ENCODE data around the gene KCNK10. TPM values are rescaled to one million over a fixed set of nuclear protein-coding genes. Genes with fewer than 3 reads are reported as not detected.

Gene KCNK10
- total RNA-seq, 1 donor, result under 0.01 TPM

DNA sequence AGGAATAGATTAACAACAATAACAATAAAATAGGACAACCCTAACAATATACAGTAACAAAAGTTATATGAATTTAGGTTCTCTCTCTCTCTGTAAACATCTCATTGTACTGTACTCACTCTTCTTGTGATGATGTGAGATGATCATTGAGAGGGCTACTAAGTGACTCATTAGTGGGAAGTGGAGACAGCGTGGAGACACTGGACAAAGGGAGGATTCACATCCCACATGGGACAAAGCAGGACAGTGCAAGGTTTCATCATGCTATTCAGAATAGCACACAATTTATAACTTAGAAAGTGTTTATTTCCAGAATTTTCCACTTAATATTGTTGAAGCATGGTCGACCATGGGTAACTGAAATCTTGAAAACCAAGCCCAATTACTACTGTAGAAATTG lies 36.4 kb upstream of the KCNK10 start:
- Histone ChIP-seq H3K27me3 (ENCODE audit: insufficient read depth, low read length) (no peaks in the 10 kb centered on the region), H3K36me3 (ENCODE audit: insufficient read depth, low read length) (no peaks in the 10 kb centered on the region), H4K20me1 (ENCODE audit: insufficient read depth, low read length) (no peaks in the 10 kb centered on the region), H2AFZ (ENCODE audit: low read length) (no peak overlapping the region), H3K27ac (ENCODE audit: low read depth, low read length) (no peak overlapping the region), H3K4me1 (ENCODE audit: insufficient read depth, low read length) (no peaks in the 10 kb centered on the region), H3K4me2 (ENCODE audit: insufficient read depth, low read length) (no peak overlapping the region), H3K4me3 (ENCODE audit: insufficient read depth, low read length) (no peak overlapping the region), H3K9me3 (ENCODE audit: low read depth, low read length) (no peaks in the 10 kb centered on the region), H3K79me2 (ENCODE audit: insufficient read depth, low read length) (no peaks in the 10 kb centered on the region)
- no peak for DNase-seq (ENCODE audit: insufficient read length, low spot score, missing footprints)
- TF ChIP-seq, protein P1, sequence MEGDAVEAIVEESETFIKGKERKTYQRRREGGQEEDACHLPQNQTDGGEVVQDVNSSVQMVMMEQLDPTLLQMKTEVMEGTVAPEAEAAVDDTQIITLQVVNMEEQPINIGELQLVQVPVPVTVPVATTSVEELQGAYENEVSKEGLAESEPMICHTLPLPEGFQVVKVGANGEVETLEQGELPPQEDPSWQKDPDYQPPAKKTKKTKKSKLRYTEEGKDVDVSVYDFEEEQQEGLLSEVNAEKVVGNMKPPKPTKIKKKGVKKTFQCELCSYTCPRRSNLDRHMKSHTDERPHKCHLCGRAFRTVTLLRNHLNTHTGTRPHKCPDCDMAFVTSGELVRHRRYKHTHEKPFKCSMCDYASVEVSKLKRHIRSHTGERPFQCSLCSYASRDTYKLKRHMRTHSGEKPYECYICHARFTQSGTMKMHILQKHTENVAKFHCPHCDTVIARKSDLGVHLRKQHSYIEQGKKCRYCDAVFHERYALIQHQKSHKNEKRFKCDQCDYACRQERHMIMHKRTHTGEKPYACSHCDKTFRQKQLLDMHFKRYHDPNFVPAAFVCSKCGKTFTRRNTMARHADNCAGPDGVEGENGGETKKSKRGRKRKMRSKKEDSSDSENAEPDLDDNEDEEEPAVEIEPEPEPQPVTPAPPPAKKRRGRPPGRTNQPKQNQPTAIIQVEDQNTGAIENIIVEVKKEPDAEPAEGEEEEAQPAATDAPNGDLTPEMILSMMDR (IDR thresholded peaks at IDR 0.05; ENCODE audit: extremely low read depth, low read depth, low read length), result no peak

DNA sequence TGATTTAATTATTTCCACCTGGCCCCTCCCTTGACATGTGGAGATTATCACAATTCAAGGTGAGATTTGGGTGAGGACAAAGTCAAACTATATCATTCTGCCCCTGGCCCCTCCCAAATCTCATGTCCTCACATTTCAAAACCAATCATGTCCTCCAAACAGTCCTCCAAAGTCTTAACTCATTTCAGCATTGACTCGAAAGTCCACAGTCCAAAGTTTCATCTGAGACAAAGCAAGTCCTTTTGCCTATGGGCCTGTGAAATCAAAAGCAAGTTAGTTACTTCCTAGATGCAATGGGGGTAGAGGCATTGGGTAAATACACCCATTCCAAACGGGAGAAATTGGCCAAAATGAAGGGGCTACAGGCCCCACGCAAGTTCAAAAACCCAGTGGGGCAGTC lies 31.3 kb upstream of the KCNK10 start:
- H3K27me3 ChIP-seq (ENCODE audit: insufficient read depth, low read length), result no peaks in the 10 kb centered on the region
- H3K4me3 ChIP-seq (ENCODE audit: insufficient read depth, low read length), result no peak overlapping the region
- H3K27ac ChIP-seq (ENCODE audit: low read depth, low read length), result no peak overlapping the region
- H3K9me3 ChIP-seq (ENCODE audit: low read depth, low read length), result no peaks in the 10 kb centered on the region
- no peaks in the 10 kb centered on the region for H3K79me2 ChIP-seq (ENCODE audit: insufficient read depth, low read length)
- no peak overlapping the region for H3K4me2 ChIP-seq (ENCODE audit: insufficient read depth, low read length)
- H4K20me1 ChIP-seq (ENCODE audit: insufficient read depth, low read length), result no peaks in the 10 kb centered on the region
- no peak overlapping the region for H2AFZ ChIP-seq (ENCODE audit: low read length)
- DNase-seq (ENCODE audit: insufficient read length, low spot score, missing footprints), result no peak
- TF ChIP-seq, protein P1 (IDR thresholded peaks at IDR 0.05; ENCODE audit: extremely low read depth, low read depth, low read length), result no peak
- H3K36me3 ChIP-seq (ENCODE audit: insufficient read depth, low read length), result no peaks in the 10 kb centered on the region
- no peaks in the 10 kb centered on the region for H3K4me1 ChIP-seq (ENCODE audit: insufficient read depth, low read length)

- no peaks in the 10 kb centered on the region for H3K79me2 ChIP-seq (ENCODE audit: insufficient read depth, low read length)
- no peaks in the 10 kb centered on the region for H4K20me1 ChIP-seq (ENCODE audit: insufficient read depth, low read length)
- DNase-seq (ENCODE audit: insufficient read length, low spot score, missing footprints), result no peak
- H3K27me3 ChIP-seq (ENCODE audit: insufficient read depth, low read length), result no peaks in the 10 kb centered on the region
- no peak overlapping the region for H3K27ac ChIP-seq (ENCODE audit: low read depth, low read length)
- no peak overlapping the region for H2AFZ ChIP-seq (ENCODE audit: low read length)
- H3K4me2 ChIP-seq (ENCODE audit: insufficient read depth, low read length), result no peak overlapping the region
- H3K9me3 ChIP-seq (ENCODE audit: low read depth, low read length), result no peaks in the 10 kb centered on the region
- H3K4me3 ChIP-seq (ENCODE audit: insufficient read depth, low read length), result no peak overlapping the region
- H3K36me3 ChIP-seq (ENCODE audit: insufficient read depth, low read length), result no peaks in the 10 kb centered on the region
- TF ChIP-seq, protein P1 (IDR thresholded peaks at IDR 0.05; ENCODE audit: extremely low read depth, low read depth, low read length), result no peak
- no peaks in the 10 kb centered on the region for H3K4me1 ChIP-seq (ENCODE audit: insufficient read depth, low read length)
These were observed 29.6 kb upstream of the KCNK10 start for GRCh38 chr14:88352698-88353097.

DNA sequence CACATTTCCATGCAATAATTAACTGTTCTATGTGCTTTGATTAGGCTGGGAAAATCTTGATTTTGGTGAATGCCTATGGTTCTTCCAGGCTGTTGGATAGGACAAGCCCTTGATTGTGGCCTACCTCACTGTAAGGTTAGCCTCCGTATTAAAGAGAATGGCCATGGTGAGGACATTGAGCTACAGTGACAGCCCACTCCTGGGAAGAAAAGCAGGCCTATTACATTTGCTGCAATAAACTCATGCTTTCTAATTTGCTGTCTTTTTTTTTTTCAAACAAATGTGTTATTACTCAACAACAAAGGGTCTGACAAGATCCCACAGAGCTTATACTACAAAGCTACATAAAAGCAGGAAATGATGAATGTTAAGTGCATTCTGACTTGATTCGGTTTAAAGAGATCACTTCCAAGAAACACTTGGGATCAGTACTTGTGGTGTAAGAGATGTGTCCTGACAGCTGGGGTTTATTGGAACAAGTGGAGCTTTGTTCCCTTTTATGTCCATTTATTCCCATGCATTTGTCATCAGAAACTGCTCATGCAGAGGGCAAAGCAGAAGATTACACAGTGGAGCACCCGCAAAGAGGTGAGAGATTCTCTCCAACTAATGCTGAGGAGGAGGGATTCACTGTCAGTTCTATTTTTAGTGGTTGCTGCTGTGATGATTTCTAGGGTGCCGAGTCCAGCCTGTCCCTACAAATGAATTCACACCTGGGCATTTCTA lies 29.1 kb upstream of the KCNK10 start:
- no peak for DNase-seq (ENCODE audit: insufficient read length, low spot score, missing footprints)

More for the DNA sequence above, 29.1 kb upstream of the KCNK10 start:
- H3K4me1 ChIP-seq (ENCODE audit: insufficient read depth, low read length), result no peaks in the 10 kb centered on the region
- H3K27me3 ChIP-seq (ENCODE audit: insufficient read depth, low read length), result no peaks in the 10 kb centered on the region
- H3K36me3 ChIP-seq (ENCODE audit: insufficient read depth, low read length), result no peaks in the 10 kb centered on the region
- H3K4me3 ChIP-seq (ENCODE audit: insufficient read depth, low read length), result no peak overlapping the region
- TF ChIP-seq, protein P1 (IDR thresholded peaks at IDR 0.05; ENCODE audit: extremely low read depth, low read depth, low read length), result no peak
- H3K27ac ChIP-seq (ENCODE audit: low read depth, low read length), result no peak overlapping the region
- no peak overlapping the region for H2AFZ ChIP-seq (ENCODE audit: low read length)
- H4K20me1 ChIP-seq (ENCODE audit: insufficient read depth, low read length), result no peaks in the 10 kb centered on the region
- H3K9me3 ChIP-seq (ENCODE audit: low read depth, low read length), result no peaks in the 10 kb centered on the region
- no peak overlapping the region for H3K4me2 ChIP-seq (ENCODE audit: insufficient read depth, low read length)
- H3K79me2 ChIP-seq (ENCODE audit: insufficient read depth, low read length), result no peaks in the 10 kb centered on the region
